Uterus (tissue), 2 donors: ENCODE results near the gene BTAF1.

ENCODE experiments used
- CTCF ChIP-seq, 4 experiments: fragments of 200-600 bp in 2 of 4; fragments of 450-650 bp in 2 of 4; sonication (generic) in 2 of 4; IDR thresholded peaks; one replicate each; pipeline ENCODE4 v1.5.1; 2016 to 2019; ENCODE audit warnings: antibody characterized with exemption in 4 of 4, mild to moderate bottlenecking in 2 of 4, moderate library complexity in 1 of 4
- POLR2A ChIP-seq, 2 donors: fragments of 450-650 bp; IDR thresholded peaks; one replicate each; pipeline ENCODE4 v1.6.1; 2016; ENCODE audit warnings: antibody characterized with exemption in 2 of 2, mild to moderate bottlenecking in 1 of 2, moderate library complexity in 1 of 2

GRCh38 chr10:91987397-91988037, 63.9 kb downstream of the BTAF1 start:
- TF ChIP-seq POLR2A (IDR thresholded peaks at IDR 0.05) (no peak), CTCF (IDR thresholded peaks at IDR 0.05) (no peak)
